Measurements from ENCODE around the gene DDX10. TPM values are rescaled to one million over a fixed set of nuclear protein-coding genes. Genes with fewer than 3 reads are reported as not detected.

Gene DDX10
- total RNA-seq, 2 donors from 2014 or later: 12.6 to 17.6 TPM

DNA sequence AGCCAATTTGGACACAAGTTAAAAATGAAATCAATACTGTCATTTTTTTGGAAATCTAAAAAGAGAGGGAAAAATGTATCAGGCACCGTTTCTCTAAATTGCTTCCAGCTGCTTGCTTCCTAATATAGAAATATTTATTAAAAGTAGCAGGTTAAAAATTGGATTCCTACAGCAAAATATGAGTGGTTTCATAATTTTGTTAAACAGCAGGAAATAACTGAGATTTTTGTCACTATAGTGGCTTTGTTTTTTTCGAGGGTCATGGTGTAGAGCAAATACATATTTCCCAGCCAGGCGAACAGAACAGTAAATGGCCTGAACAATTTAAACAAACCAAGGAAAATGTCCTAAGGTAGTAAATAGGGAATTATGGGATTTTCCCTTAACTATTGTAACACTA lies 159.7 kb downstream of the DDX10 start:
- Histone ChIP-seq H3K36me3 (no peaks in the 10 kb centered on the region), H3K9me3 (no peaks in the 10 kb centered on the region), H3K9ac (ENCODE audit: low read depth in 2 of 2, low read length in 2 of 2) (no peak overlapping the region), H3K4me1 (no peaks in the 10 kb centered on the region), H3K4me3 (no peak overlapping the region), H3K27me3 (no peaks in the 10 kb centered on the region), H3K27ac (no peak overlapping the region)
- TF ChIP-seq, protein P1, sequence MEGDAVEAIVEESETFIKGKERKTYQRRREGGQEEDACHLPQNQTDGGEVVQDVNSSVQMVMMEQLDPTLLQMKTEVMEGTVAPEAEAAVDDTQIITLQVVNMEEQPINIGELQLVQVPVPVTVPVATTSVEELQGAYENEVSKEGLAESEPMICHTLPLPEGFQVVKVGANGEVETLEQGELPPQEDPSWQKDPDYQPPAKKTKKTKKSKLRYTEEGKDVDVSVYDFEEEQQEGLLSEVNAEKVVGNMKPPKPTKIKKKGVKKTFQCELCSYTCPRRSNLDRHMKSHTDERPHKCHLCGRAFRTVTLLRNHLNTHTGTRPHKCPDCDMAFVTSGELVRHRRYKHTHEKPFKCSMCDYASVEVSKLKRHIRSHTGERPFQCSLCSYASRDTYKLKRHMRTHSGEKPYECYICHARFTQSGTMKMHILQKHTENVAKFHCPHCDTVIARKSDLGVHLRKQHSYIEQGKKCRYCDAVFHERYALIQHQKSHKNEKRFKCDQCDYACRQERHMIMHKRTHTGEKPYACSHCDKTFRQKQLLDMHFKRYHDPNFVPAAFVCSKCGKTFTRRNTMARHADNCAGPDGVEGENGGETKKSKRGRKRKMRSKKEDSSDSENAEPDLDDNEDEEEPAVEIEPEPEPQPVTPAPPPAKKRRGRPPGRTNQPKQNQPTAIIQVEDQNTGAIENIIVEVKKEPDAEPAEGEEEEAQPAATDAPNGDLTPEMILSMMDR (IDR thresholded peaks at IDR 0.05): no peak
- no peak for DNase-seq
- intact Hi-C loops (cut with DNase I): no loop called here

DNA sequence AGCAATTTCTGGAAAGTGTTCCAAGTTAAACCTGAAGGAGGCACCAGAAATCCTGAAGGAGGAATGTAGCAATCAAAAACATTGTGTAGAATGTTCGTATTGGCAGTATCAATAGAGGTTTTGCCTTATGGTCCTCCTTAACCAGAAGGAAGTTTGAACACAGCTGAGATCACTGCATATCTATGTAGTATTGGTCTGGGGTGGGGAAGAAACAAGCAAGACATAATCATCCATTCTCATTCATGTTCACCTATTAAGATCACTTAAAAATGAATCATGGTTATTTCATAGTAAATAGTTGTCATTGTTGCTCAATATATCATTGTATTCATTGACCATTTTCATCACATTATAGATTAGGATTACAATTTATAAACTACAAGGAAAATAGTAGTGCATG lies 160.5 kb downstream of the DDX10 start:
- no peak overlapping the region for H3K27ac ChIP-seq

DNA sequence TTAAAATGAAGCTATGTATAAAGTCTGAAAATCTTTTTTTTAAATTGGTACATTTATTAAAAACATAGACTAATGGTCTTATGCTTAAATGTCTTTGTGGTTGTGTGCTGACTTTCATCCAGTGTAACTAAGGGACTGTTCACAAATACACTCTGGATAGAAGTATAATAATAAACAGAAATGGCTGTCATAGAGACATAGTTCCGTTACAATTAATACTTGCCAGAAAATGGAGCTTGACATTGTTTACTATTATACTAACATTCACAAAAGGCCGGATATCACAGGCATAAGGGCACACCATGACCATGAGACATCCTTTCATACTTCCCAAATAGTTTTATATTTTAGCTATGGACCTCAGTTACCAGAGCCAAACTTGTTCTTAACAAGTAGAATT lies 161.3 kb downstream of the DDX10 start:
- Histone ChIP-seq H3K9ac (ENCODE audit: low read depth in 2 of 2, low read length in 2 of 2) (no peak overlapping the region), H3K4me3 (no peak overlapping the region), H3K9me3 (no peaks in the 10 kb centered on the region), H3K36me3 (no peaks in the 10 kb centered on the region), H3K4me1 (no peaks in the 10 kb centered on the region), H3K27ac (no peak overlapping the region), H3K27me3 (no peaks in the 10 kb centered on the region)
- TF ChIP-seq, protein P1 (IDR thresholded peaks at IDR 0.05): no peak
- no peak for DNase-seq
- intact Hi-C loops (cut with DNase I): no loop called here

More for the DNA sequence above, 160.5 kb downstream of the DDX10 start:
- TF ChIP-seq, protein P1 (IDR thresholded peaks at IDR 0.05): no peak
- H3K4me3 ChIP-seq: no peak overlapping the region
- no peaks in the 10 kb centered on the region for H3K36me3 ChIP-seq
- H3K27me3 ChIP-seq: no peaks in the 10 kb centered on the region
- H3K9me3 ChIP-seq: no peaks in the 10 kb centered on the region
- intact Hi-C loops (cut with DNase I): no loop called here
- H3K9ac ChIP-seq (ENCODE audit: low read depth in 2 of 2, low read length in 2 of 2): no peak overlapping the region
- DNase-seq: no peak
- no peaks in the 10 kb centered on the region for H3K4me1 ChIP-seq

DNA sequence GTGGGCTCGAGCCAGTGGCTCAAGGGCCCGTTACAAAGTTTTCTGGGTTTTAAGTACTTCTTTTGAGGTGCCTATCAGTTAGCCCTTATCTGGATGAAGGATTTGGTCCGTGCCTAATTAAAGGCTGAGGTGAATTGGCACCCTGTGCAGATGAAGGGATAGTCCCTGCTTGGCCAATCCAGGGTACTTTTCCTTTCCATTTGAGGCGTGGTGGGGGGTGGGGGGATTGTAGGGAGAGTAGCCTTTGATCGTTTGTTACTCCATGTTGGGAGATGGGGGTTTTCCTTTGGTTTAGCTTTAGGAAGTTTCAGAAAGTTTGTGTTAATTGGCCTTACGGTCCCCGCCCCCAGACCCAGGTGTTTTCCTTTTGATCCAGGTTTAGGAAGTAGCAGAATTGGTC lies 170.8 kb downstream of the DDX10 start:
- Histone ChIP-seq H3K4me1 (no peaks in the 10 kb centered on the region), H3K9me3 (no peaks in the 10 kb centered on the region), H3K4me3 (no peak overlapping the region), H3K9ac (ENCODE audit: low read depth in 2 of 2, low read length in 2 of 2) (no peak overlapping the region), H3K36me3 (no peaks in the 10 kb centered on the region), H3K27me3 (no peaks in the 10 kb centered on the region), H3K27ac (no peak overlapping the region)
- intact Hi-C loops (cut with DNase I): no loop called here
- TF ChIP-seq, protein P1 (IDR thresholded peaks at IDR 0.05): no peak
- DNase-seq: no peak

DNA sequence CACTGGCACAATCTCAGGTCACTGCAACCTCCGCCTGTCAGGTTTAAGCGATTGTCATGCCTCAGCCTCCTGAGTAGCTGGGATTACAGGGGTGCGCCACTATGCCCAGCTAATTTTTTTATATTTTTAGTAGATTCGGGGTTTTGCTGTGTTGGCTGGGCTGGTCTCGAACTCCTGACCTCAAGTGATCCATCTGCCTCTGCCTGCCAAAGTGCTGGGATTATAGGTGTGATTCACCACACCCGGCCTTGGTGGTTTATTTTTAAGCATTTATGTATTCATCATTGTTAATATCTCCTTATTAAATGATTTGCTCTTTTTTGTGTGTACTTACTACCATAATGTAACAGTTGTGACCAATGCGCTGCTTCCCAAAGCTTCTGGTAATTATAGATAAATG lies 171.7 kb downstream of the DDX10 start:
- TF ChIP-seq, protein P1 (IDR thresholded peaks at IDR 0.05): no peak
- H3K36me3 ChIP-seq: no peaks in the 10 kb centered on the region
- H3K9me3 ChIP-seq: no peaks in the 10 kb centered on the region
- H3K27ac ChIP-seq: no peak overlapping the region
- DNase-seq: no peak
- H3K9ac ChIP-seq (ENCODE audit: low read depth in 2 of 2, low read length in 2 of 2): no peak overlapping the region
- H3K27me3 ChIP-seq: no peaks in the 10 kb centered on the region
- intact Hi-C loops (cut with DNase I): no loop called here
- no peak overlapping the region for H3K4me3 ChIP-seq
- no peaks in the 10 kb centered on the region for H3K4me1 ChIP-seq

Measured in colonic mucosa (tissue), 4 donors.